PC-9 (cell line): ENCODE data around the gene CCL14. TPM values are rescaled to one million over a fixed set of nuclear protein-coding genes. Genes with fewer than 3 reads are reported as not detected.
"Not testable (repeated sequence)": the region's sequence is repeated elsewhere in the genome, so short reads cannot be mapped to it uniquely, and the experiment has no call there.

Experiments used
- BruUV-seq: library from RNA; stranded (reverse); fragments of 400-500 nt; replicated peaks from 2 replicates; lab custom pipeline; 2021; lab: Mats Ljungman, UMichigan
- CTCF ChIA-PET: fragments of 300-600 bp; sonication (Branson Sonifier 250); formaldehyde crosslinking; loops from one replicate; lab custom pipeline; 2022; ENCODE audit warnings: antibody characterized with exemption; lab: Charles Lee
- POLR2A ChIA-PET: fragments of 300-600 bp; sonication (Branson Sonifier 250); formaldehyde crosslinking; loops from one replicate; lab custom pipeline; 2022; ENCODE audit warnings: antibody characterized with exemption; ENCODE audit not compliant: unreplicated experiment; lab: Charles Lee
- DNase-seq, 2 experiments: peaks; one replicate each; pipeline versions ENCODE4 v3.0.0 to v3.0.0-alpha.2; 2015 to 2022; ENCODE audit warnings: mixed read lengths in 1 of 2
- H2AFZ ChIP-seq: fragments of 200-600 bp; sonication (generic); 2 replicates; pipeline ENCODE4 v1.8.1; 2017; ENCODE audit warnings: antibody characterized with exemption
- H3F3A ChIP-seq: fragments of 200-600 bp; sonication (generic); 2 replicates; pipeline ENCODE4 v1.8.1; 2017; ENCODE audit warnings: antibody characterized with exemption, mild to moderate bottlenecking, low read depth; ENCODE audit not compliant: insufficient read depth
- H3K27ac ChIP-seq: fragments of 200-600 bp; sonication (generic); 2 replicates; pipeline ENCODE4 v1.6.1; 2016; ENCODE audit warnings: mixed run types
- H3K27me3 ChIP-seq: fragments of 200-600 bp; sonication (generic); 2 replicates; pipeline ENCODE4 v1.6.1; 2016; ENCODE audit warnings: low read depth, mixed run types; ENCODE audit not compliant: insufficient read depth
- H3K36me3 ChIP-seq: fragments of 200-600 bp; sonication (generic); 2 replicates; pipeline ENCODE4 v1.6.1; 2016; ENCODE audit warnings: low read depth, mixed run types
- H3K4me1 ChIP-seq: fragments of 200-600 bp; sonication (generic); replicated peaks from 2 replicates; pipeline ENCODE4 v1.6.1; 2016; ENCODE audit warnings: mixed run types; ENCODE audit not compliant: insufficient read depth
- H3K4me2 ChIP-seq: fragments of 200-600 bp; sonication (generic); 2 replicates; pipeline ENCODE4 v1.6.1; 2017; ENCODE audit warnings: mixed run types
- H3K4me3 ChIP-seq: fragments of 200-600 bp; sonication (generic); 2 replicates; pipeline ENCODE4 v1.6.1; 2016; ENCODE audit warnings: mixed run types
- H3K79me2 ChIP-seq: fragments of 200-600 bp; sonication (generic); 2 replicates; pipeline ENCODE4 v1.6.1; 2017; ENCODE audit warnings: low read depth, mixed run types
- H3K9me2 ChIP-seq: fragments of 200-600 bp; sonication (generic); 2 replicates; pipeline ENCODE4 v1.8.1; 2017; ENCODE audit warnings: mild to moderate bottlenecking; ENCODE audit not compliant: insufficient read depth
- H3K9me3 ChIP-seq: fragments of 200-600 bp; sonication (generic); 2 replicates; pipeline ENCODE4 v1.8.1; 2016; ENCODE audit warnings: low read depth; ENCODE audit not compliant: insufficient read depth
- H4K20me1 ChIP-seq: fragments of 200-600 bp; sonication (generic); 2 replicates; pipeline ENCODE4 v1.8.1; 2017; ENCODE audit not compliant: insufficient read depth
- CTCF ChIP-seq: fragments of 200-600 bp; sonication (generic); conservative IDR thresholded peaks from 2 replicates; pipeline ENCODE4 v1.6.1; 2017; ENCODE audit warnings: mixed run types, antibody characterized with exemption, mild to moderate bottlenecking, moderate library complexity
- EZH2 ChIP-seq: fragments of 200-600 bp; sonication (generic); IDR thresholded peaks from 2 replicates; pipeline ENCODE4 v1.8.0; 2017; ENCODE audit warnings: antibody characterized with exemption, low read depth
- intact Hi-C: fragments of 100-400 bp; cut with micrococcal nuclease; formaldehyde crosslinking; loops from one replicate; pipeline ENCODE4 v1.10.0; 2022; ENCODE audit not compliant: unreplicated experiment
- total RNA-seq: library from RNA; stranded (reverse); gene quantifications from 2 replicates; pipeline ENCODE4 v1.2.3, GENCODE V29; 2021

CCL14 gene
- total RNA-seq, 1 experiment from 2014 or later = not detected

GRCh38 chr17:35943537-35943936 is 43.0 kb downstream of the CCL14 start, which contains the start of gene LYZL6:
LYZL6 (minus strand) TSS chr17:35943713; CDS start chr17:35939356, 4,357 bp downstream.
- Histone ChIP-seq H3K27me3 (peaks cover 10% of the 10 kb centered on the region), H3K4me2 (no peak within 1 kb of the TSS)

GRCh38 chr17:35942588-35943186 is 43.8 kb downstream of the CCL14 start:
- Histone ChIP-seq H3K79me2 (no peaks in the 10 kb centered on the region), H2AFZ (no peak overlapping the region), H3K9me3 (no peaks in the 10 kb centered on the region), H3K4me1 (no peaks in the 10 kb centered on the region), H3F3A (no peaks in the 10 kb centered on the region), H3K36me3 (no peaks in the 10 kb centered on the region), H3K9me2 (no peaks in the 10 kb centered on the region), H3K27me3 (peaks cover 10% of the 10 kb centered on the region), H3K4me3 (no peak overlapping the region), H3K4me2 (no peak overlapping the region), H3K27ac (no peak overlapping the region), H4K20me1 (no peaks in the 10 kb centered on the region)
- ChIA-PET CTCF (no interaction called here), POLR2A (no interaction called here)
- BruUV-seq = no TSS peak
- no peak for DNase-seq
- TF ChIP-seq EZH2 = no peak
- intact Hi-C loops = loop anchor here (10.0 kb wide), 1 partner anchor 88 kb away; no protein-coding TSS in a partner anchor

More at GRCh38 chr17:35943537-35943936, 43.0 kb downstream of the CCL14 start, which contains the start of gene LYZL6:
- no peaks in the 10 kb centered on the region for H3K4me1 ChIP-seq
- H3K27ac ChIP-seq = no peak within 1 kb of the TSS
- no peak for DNase-seq
- H3K9me3 ChIP-seq = no peaks in the 10 kb centered on the region
- CTCF ChIA-PET = interaction anchor here (0.5 kb wide), 1 partner anchor 320 kb away, joined by 3 read pairs; no protein-coding TSS in a partner anchor
- H3K4me3 ChIP-seq = no peak within 1 kb of the TSS
- POLR2A ChIA-PET = no interaction called here
- intact Hi-C loops = loop anchor here (10.0 kb wide), 1 partner anchor 89 kb away; no protein-coding TSS in a partner anchor
- H3K36me3 ChIP-seq = no peaks in the 10 kb centered on the region
- no peaks in the 10 kb centered on the region for H3K9me2 ChIP-seq
- no peaks in the 10 kb centered on the region for H3F3A ChIP-seq
- H2AFZ ChIP-seq = no peak within 1 kb of the TSS
- no peak for TF ChIP-seq CTCF
- no peak for TF ChIP-seq EZH2
- no peaks in the 10 kb centered on the region for H3K79me2 ChIP-seq
- H4K20me1 ChIP-seq = no peaks in the 10 kb centered on the region
- no TSS peak for BruUV-seq

GRCh38 chr17:35938492-35938891 is 48.0 kb downstream of the CCL14 start:
- H3K36me3 ChIP-seq, H3K4me3 ChIP-seq, H3K9me2 ChIP-seq, intact Hi-C loops, H4K20me1 ChIP-seq, H3K4me1 ChIP-seq, H3K4me2 ChIP-seq, H3K27ac ChIP-seq, CTCF ChIA-PET, DNase-seq, H3F3A ChIP-seq, BruUV-seq, POLR2A ChIA-PET, H2AFZ ChIP-seq, H3K79me2 ChIP-seq, H3K9me3 ChIP-seq: not testable (repeated sequence)
- peaks cover 15% of the 10 kb centered on the region for H3K27me3 ChIP-seq

GRCh38 chr17:35936063-35936462 is 50.5 kb downstream of the CCL14 start:
- Histone ChIP-seq H3K79me2 (no peaks in the 10 kb centered on the region), H3K4me1 (no peaks in the 10 kb centered on the region), H3K4me3 (no peak overlapping the region), H3K27me3 (peaks cover 5% of the 10 kb centered on the region; the same call in 1 of the 2 replicates), H3K36me3 (no peaks in the 10 kb centered on the region), H3K4me2 (no peak overlapping the region), H3K27ac (no peak overlapping the region), H3K9me2 (no peaks in the 10 kb centered on the region), H2AFZ (no peak overlapping the region), H3K9me3 (no peaks in the 10 kb centered on the region), H3F3A (no peaks in the 10 kb centered on the region), H4K20me1 (no peaks in the 10 kb centered on the region)
- ChIA-PET POLR2A (no interaction called here), CTCF (no interaction called here)
- DNase-seq = no peak
- intact Hi-C loops = no loop called here
- no TSS peak for BruUV-seq
- TF ChIP-seq EZH2 (no peak), CTCF (no peak)
